GM23338 (cell line): Measurements from ENCODE around the gene EEF1AKMT4. TPM values are rescaled to one million over a fixed set of nuclear protein-coding genes. Genes with fewer than 3 reads are reported as not detected.

ENCODE experiments used
- ATAC-seq: fragments of 200-7000 bp; cut with Tn5 transposase; 3 replicates; pipeline ENCODE4 v1.9.1; 2020
- DNase-seq: peaks from one replicate; pipeline ENCODE4 v3.0.0-alpha.2; 2015; ENCODE audit warnings: low spot score
- H2AFZ ChIP-seq: fragments of 200-600 bp; sonication (generic); 2 replicates; pipeline ENCODE4 v1.8.0; 2016; ENCODE audit warnings: antibody characterized with exemption, mild to moderate bottlenecking, moderate library complexity
- H3F3A ChIP-seq: fragments of 200-600 bp; sonication (generic); replicated peaks from 2 replicates; pipeline ENCODE4 v1.8.0; 2017; ENCODE audit warnings: antibody characterized with exemption, mixed run types, low read depth
- H3K27ac ChIP-seq: fragments of 200-600 bp; sonication (generic); 2 replicates; pipeline ENCODE4 v1.6.1; 2016; ENCODE audit warnings: low read depth
- H3K27me3 ChIP-seq: fragments of 200-600 bp; sonication (generic); 2 replicates; pipeline ENCODE4 v1.8.0; 2016; ENCODE audit warnings: mild to moderate bottlenecking, mixed run types, moderate library complexity; ENCODE audit not compliant: insufficient read depth
- H3K36me3 ChIP-seq: fragments of 200-600 bp; sonication (generic); 2 replicates; pipeline ENCODE4 v1.8.0; 2016; ENCODE audit warnings: mild to moderate bottlenecking; ENCODE audit not compliant: insufficient read depth
- H3K4me1 ChIP-seq: fragments of 200-600 bp; sonication (generic); 2 replicates; pipeline ENCODE4 v1.8.0; 2016; ENCODE audit warnings: mild to moderate bottlenecking, moderate library complexity; ENCODE audit not compliant: insufficient read depth
- H3K4me2 ChIP-seq: fragments of 200-600 bp; sonication (generic); 2 replicates; pipeline ENCODE4 v1.7.1; 2017; ENCODE audit warnings: mixed run types
- H3K4me3 ChIP-seq: fragments of 200-600 bp; sonication (generic); 2 replicates; pipeline ENCODE4 v1.6.1; 2016; ENCODE audit warnings: mixed run types
- H3K79me2 ChIP-seq: fragments of 200-600 bp; sonication (generic); replicated peaks from 2 replicates; pipeline ENCODE4 v1.8.0; 2017; ENCODE audit warnings: mild to moderate bottlenecking; ENCODE audit not compliant: insufficient read depth
- H3K9me2 ChIP-seq: fragments of 200-600 bp; sonication (generic); 2 replicates; pipeline ENCODE4 v1.8.0; 2017; ENCODE audit not compliant: insufficient read depth
- H4K20me1 ChIP-seq: fragments of 200-600 bp; sonication (generic); replicated peaks from 2 replicates; pipeline ENCODE4 v1.8.0; 2017; ENCODE audit warnings: mild to moderate bottlenecking; ENCODE audit not compliant: insufficient read depth
- H3K27ac Mint-ChIP-seq: 2 replicates; pipeline ENCODE4 v1.8.0; 2020; ENCODE audit warnings: inconsistent platforms, mild to moderate bottlenecking, moderate library complexity, mixed read lengths
- H3K27me3 Mint-ChIP-seq: 3 replicates; pipeline ENCODE4 v1.8.0; 2022; ENCODE audit warnings: low read depth, mild to moderate bottlenecking, moderate library complexity, mixed read lengths, inconsistent platforms; ENCODE audit not compliant: insufficient read depth, poor library complexity
- H3K36me3 Mint-ChIP-seq: 3 replicates; pipeline ENCODE4 v1.8.0; 2021; ENCODE audit warnings: low read depth, mild to moderate bottlenecking, inconsistent platforms, moderate library complexity, mixed read lengths
- H3K4me1 Mint-ChIP-seq: 3 replicates; pipeline ENCODE4 v1.8.0; 2020; ENCODE audit warnings: mild to moderate bottlenecking, inconsistent platforms, mixed read lengths
- H3K4me3 Mint-ChIP-seq: 3 replicates; pipeline ENCODE4 v1.8.0; 2021; ENCODE audit warnings: moderate library complexity, mild to moderate bottlenecking, inconsistent platforms, mixed read lengths
- H3K9me3 Mint-ChIP-seq: 3 replicates; pipeline ENCODE4 v1.8.0; 2020; ENCODE audit warnings: moderate library complexity, mild to moderate bottlenecking, inconsistent platforms, mixed read lengths
- EZH2 ChIP-seq: fragments of 200-600 bp; sonication (generic); IDR thresholded peaks from one replicate; pipeline ENCODE4 v1.8.0; 2017; ENCODE audit warnings: antibody characterized with exemption, mild to moderate bottlenecking, low read depth; ENCODE audit not compliant: unreplicated experiment
- EZH2phosphoT487 ChIP-seq: fragments of 200-600 bp; sonication (generic); IDR thresholded peaks from one replicate; pipeline ENCODE4 v1.8.1; 2018; ENCODE audit warnings: antibody characterized with exemption; ENCODE audit not compliant: unreplicated experiment
- POLR2AphosphoS5 ChIP-seq: IDR thresholded peaks from 2 replicates; pipeline ENCODE4 v1.6.1; 2016; ENCODE audit warnings: antibody characterized with exemption, low read depth
- STAT1 ChIP-seq: IDR thresholded peaks from one replicate; pipeline ENCODE4 v1.6.1; 2016; ENCODE audit warnings: antibody characterized with exemption; ENCODE audit not compliant: unreplicated experiment
- ZNF114 ChIP-seq: fragments of 250-450 bp; sonication (Bioruptor Pico); IDR thresholded peaks from 2 replicates; pipeline ENCODE4 v1.5.0; 2020; ENCODE audit warnings: mild to moderate bottlenecking, moderate library complexity
- ZNF331 ChIP-seq: fragments of 250-450 bp; sonication (Bioruptor Pico); IDR thresholded peaks from 2 replicates; pipeline ENCODE4 v1.5.0; 2020; ENCODE audit warnings: low read depth, mild to moderate bottlenecking, moderate library complexity
- polyA plus RNA-seq: library from polyadenylated mRNA; unstranded; fragments of >200 nt; fragmentation: Nextera tagmentation; extraction: Ambion mirVana; gene quantifications from 2 replicates; pipeline ENCODE4 v1.2.1, GENCODE V29; 2016
- total RNA-seq: library from RNA; depleted of rRNA; stranded (reverse); fragments of >200 nt; shearing (Covaris generic); gene quantifications from 2 replicates; pipeline ENCODE4 v1.2.3, GENCODE V29; 2014
- TF ChIP-seq, protein P1 (sequence below): fragments of 250-450 bp; sonication (Bioruptor Pico); IDR thresholded peaks from 2 replicates; pipeline ENCODE4 v1.5.0; 2020; ENCODE audit warnings: mild to moderate bottlenecking, moderate library complexity
- TF ChIP-seq, protein P2 (sequence below): IDR thresholded peaks from one replicate; pipeline ENCODE4 v1.6.1; 2018; ENCODE audit warnings: antibody characterized with exemption; ENCODE audit not compliant: unreplicated experiment

EEF1AKMT4 gene
- total and polyA plus RNA-seq, 2 experiments from 2014 or later, result 12.9 to 14.3 TPM

DNA sequence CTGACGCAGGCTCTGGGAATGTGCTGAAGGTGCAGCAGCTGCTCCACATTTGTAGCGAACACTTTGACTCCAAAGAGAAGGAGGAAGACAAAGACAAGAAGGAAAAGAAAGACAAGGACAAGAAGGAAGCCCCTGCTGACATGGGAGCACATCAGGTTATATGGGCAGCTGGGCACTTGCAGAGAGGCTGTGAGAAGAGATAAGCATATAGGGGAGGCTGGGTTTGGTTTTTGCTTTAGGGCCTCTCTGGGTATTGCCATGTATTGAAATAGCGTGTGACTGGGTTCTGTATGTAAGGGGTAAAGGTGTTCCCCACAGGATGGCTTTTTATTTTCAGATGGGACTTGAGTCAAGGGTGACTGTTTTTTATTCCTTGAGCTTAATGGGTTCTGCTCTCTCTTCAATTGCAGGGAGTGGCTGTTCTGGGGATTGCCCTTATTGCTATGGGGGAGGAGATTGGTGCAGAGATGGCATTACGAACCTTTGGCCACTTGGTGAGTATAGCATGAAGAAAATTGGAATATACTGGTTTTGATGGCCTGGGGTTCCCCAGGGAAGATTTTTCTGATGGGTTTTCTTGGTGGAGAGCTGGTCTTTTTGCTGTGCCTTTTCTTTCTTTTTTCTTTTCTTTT, 57.0 kb downstream of the EEF1AKMT4 start (continued):
- TF ChIP-seq, protein P1, sequence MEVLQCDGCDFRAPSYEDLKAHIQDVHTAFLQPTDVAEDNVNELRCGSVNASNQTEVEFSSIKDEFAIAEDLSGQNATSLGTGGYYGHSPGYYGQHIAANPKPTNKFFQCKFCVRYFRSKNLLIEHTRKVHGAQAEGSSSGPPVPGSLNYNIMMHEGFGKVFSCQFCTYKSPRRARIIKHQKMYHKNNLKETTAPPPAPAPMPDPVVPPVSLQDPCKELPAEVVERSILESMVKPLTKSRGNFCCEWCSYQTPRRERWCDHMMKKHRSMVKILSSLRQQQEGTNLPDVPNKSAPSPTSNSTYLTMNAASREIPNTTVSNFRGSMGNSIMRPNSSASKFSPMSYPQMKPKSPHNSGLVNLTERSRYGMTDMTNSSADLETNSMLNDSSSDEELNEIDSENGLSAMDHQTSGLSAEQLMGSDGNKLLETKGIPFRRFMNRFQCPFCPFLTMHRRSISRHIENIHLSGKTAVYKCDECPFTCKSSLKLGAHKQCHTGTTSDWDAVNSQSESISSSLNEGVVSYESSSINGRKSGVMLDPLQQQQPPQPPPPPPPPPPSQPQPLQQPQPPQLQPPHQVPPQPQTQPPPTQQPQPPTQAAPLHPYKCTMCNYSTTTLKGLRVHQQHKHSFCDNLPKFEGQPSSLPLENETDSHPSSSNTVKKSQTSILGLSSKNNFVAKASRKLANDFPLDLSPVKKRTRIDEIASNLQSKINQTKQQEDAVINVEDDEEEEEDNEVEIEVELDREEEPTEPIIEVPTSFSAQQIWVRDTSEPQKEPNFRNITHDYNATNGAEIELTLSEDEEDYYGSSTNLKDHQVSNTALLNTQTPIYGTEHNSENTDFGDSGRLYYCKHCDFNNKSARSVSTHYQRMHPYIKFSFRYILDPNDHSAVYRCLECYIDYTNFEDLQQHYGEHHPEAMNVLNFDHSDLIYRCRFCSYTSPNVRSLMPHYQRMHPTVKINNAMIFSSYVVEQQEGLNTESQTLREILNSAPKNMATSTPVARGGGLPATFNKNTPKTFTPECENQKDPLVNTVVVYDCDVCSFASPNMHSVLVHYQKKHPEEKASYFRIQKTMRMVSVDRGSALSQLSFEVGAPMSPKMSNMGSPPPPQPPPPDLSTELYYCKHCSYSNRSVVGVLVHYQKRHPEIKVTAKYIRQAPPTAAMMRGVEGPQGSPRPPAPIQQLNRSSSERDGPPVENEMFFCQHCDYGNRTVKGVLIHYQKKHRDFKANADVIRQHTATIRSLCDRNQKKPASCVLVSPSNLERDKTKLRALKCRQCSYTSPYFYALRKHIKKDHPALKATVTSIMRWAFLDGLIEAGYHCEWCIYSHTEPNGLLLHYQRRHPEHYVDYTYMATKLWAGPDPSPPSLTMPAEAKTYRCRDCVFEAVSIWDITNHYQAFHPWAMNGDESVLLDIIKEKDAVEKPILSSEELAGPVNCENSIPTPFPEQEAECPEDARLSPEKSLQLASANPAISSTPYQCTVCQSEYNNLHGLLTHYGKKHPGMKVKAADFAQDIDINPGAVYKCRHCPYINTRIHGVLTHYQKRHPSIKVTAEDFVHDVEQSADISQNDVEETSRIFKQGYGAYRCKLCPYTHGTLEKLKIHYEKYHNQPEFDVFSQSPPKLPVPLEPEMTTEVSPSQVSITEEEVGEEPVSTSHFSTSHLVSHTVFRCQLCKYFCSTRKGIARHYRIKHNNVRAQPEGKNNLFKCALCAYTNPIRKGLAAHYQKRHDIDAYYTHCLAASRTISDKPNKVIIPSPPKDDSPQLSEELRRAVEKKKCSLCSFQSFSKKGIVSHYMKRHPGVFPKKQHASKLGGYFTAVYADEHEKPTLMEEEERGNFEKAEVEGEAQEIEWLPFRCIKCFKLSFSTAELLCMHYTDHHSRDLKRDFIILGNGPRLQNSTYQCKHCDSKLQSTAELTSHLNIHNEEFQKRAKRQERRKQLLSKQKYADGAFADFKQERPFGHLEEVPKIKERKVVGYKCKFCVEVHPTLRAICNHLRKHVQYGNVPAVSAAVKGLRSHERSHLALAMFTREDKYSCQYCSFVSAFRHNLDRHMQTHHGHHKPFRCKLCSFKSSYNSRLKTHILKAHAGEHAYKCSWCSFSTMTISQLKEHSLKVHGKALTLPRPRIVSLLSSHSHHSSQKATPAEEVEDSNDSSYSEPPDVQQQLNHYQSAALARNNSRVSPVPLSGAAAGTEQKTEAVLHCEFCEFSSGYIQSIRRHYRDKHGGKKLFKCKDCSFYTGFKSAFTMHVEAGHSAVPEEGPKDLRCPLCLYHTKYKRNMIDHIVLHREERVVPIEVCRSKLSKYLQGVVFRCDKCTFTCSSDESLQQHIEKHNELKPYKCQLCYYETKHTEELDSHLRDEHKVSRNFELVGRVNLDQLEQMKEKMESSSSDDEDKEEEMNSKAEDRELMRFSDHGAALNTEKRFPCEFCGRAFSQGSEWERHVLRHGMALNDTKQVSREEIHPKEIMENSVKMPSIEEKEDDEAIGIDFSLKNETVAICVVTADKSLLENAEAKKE, result no peak
- TF ChIP-seq, protein P2, sequence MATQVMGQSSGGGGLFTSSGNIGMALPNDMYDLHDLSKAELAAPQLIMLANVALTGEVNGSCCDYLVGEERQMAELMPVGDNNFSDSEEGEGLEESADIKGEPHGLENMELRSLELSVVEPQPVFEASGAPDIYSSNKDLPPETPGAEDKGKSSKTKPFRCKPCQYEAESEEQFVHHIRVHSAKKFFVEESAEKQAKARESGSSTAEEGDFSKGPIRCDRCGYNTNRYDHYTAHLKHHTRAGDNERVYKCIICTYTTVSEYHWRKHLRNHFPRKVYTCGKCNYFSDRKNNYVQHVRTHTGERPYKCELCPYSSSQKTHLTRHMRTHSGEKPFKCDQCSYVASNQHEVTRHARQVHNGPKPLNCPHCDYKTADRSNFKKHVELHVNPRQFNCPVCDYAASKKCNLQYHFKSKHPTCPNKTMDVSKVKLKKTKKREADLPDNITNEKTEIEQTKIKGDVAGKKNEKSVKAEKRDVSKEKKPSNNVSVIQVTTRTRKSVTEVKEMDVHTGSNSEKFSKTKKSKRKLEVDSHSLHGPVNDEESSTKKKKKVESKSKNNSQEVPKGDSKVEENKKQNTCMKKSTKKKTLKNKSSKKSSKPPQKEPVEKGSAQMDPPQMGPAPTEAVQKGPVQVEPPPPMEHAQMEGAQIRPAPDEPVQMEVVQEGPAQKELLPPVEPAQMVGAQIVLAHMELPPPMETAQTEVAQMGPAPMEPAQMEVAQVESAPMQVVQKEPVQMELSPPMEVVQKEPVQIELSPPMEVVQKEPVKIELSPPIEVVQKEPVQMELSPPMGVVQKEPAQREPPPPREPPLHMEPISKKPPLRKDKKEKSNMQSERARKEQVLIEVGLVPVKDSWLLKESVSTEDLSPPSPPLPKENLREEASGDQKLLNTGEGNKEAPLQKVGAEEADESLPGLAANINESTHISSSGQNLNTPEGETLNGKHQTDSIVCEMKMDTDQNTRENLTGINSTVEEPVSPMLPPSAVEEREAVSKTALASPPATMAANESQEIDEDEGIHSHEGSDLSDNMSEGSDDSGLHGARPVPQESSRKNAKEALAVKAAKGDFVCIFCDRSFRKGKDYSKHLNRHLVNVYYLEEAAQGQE, result no peak
- TF ChIP-seq ZNF331 (no peak), EZH2phosphoT487 (no peak), STAT1 (no peak)

DNA sequence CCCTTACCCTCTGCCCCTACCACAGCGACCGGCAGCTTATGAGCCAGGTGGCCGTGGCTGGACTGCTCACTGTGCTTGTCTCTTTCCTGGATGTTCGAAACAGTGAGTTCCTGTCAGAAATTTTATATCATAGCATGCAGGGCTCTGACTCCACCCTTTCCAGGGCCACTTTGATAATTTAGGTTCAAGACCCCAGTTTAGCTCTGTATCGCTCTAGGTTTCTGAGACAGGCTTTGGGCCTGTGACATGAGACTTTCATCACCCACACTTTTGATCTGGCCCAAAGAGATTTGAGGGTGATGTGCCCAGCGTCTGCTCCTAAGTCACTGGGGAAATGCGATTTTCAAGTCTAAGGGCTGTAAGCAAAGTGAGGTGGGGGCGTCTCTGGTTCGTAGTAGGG, 58.4 kb downstream of the EEF1AKMT4 start:
- ATAC-seq, result no peak
- Histone ChIP-seq H3K36me3 (peaks cover 39% of the 10 kb centered on the region), H3K4me1 (no peaks in the 10 kb centered on the region), H3F3A (peaks cover 7% of the 10 kb centered on the region; the same call in 1 of the 2 replicates), H2AFZ (no peak overlapping the region), H4K20me1 (peaks cover 18% of the 10 kb centered on the region; the same call in 1 of the 2 replicates), H3K4me3 (no peak overlapping the region), H3K9me2 (no peaks in the 10 kb centered on the region), H3K79me2 (peaks cover 9% of the 10 kb centered on the region), H3K27ac (no peak overlapping the region), H3K27me3 (no peaks in the 10 kb centered on the region), H3K4me2 (no peak overlapping the region)
- DNase-seq, result no peak
- H3K36me3 Mint-ChIP-seq, result peaks cover 74% of the 10 kb centered on the region
- no peak overlapping the region for H3K27ac Mint-ChIP-seq
- H3K27me3 Mint-ChIP-seq, result peaks cover 10% of the 10 kb centered on the region
- H3K4me3 Mint-ChIP-seq, result no peak overlapping the region
- TF ChIP-seq POLR2AphosphoS5, result no peak
- no peak for TF ChIP-seq ZNF114 (CRISPR knock-in tag)
- TF ChIP-seq EZH2, result no peak
- no peaks in the 10 kb centered on the region for H3K4me1 Mint-ChIP-seq
- no peaks in the 10 kb centered on the region for H3K9me3 Mint-ChIP-seq
